ENCODE results near the gene MAD2L1BP.
A peak's percentile ranks its signal among the peaks of the same experiment; 100 is the strongest.

DNA sequence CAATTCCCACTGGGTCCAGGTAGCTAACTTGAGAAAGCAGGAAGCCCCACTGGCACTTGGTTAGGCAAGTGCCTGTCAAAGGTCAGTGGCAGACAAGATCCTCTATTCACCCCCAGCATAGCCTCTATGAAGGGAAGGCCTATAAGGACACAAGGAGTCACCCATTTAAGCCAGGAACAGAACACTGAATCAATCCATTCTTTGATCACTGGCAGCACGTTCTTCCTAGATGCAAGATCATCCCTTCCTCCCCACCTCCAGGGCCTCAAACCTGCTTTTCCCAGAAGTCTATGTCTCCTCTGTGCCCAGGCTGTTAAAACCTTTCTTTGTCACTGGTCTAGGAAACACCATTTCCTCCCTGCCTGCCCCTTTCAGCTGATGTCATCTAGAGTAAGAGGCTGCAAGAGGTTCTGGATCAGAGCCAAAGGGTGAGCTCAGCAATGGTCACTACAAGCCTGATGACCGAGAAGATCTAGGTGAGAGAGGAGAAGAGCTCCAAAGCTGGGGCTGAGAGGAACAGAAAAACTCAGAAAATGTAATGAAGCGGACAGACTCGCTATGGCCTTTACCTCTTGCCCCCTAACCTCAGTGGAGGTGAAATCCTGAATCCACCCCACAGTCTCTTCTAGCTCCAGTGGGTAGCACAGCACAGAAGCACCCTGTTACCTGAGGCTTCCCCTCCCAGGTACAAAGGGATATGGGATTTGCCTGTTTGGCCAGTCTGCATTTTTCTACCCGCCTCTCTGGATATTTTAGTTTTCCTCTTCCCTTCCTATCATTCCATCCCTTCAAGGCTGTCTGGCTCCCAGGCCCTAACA is 8.4 kb upstream of the MAD2L1BP start:
- peak; percentile 41 to 64 for TF ChIP-seq POLR2AphosphoS5 (IDR thresholded peaks at IDR 0.05)
- TF ChIP-seq CTCF (IDR thresholded peaks at IDR 0.05) = no peak

Data from upper lobe of left lung (tissue), 4 donors.